Esophagus muscularis mucosa (tissue), 4 donors: ENCODE measurements around the gene CHRNA1. TPM values are rescaled to one million over a fixed set of nuclear protein-coding genes. Genes with fewer than 3 reads are reported as not detected.

Experiments used
- DNase-seq: peaks from one replicate; pipeline ENCODE4 v3.0.0-alpha.2; 2017; ENCODE audit errors: extremely low spot score
- H3K27ac ChIP-seq, 4 donors: fragments of 200-600 bp; sonication (generic); replicated peaks in 1 of 4; 1 replicate in 3 of 4; 2 replicates in 1 of 4; pipeline ENCODE4 v1.5.1; 2016 to 2019; ENCODE audit warnings: mild to moderate bottlenecking in 1 of 4
- H3K27me3 ChIP-seq, 4 donors: fragments of 200-600 bp; sonication (generic); one replicate each; pipeline versions ENCODE4 v1.5.1 to v1.6.0; 2016 to 2019
- H3K36me3 ChIP-seq, 4 donors: fragments of 200-600 bp; sonication (generic); one replicate each; pipeline ENCODE4 v1.5.1; 2016 to 2019
- H3K4me1 ChIP-seq, 4 donors: fragments of 200-600 bp; sonication (generic); one replicate each; pipeline ENCODE4 v1.5.1; 2016 to 2019
- H3K4me3 ChIP-seq, 4 donors: fragments of 200-600 bp; sonication (generic); 1 replicate in 2 of 4; 2 replicates in 2 of 4; pipeline ENCODE4 v1.5.1; 2016 to 2019; ENCODE audit warnings: mild to moderate bottlenecking in 4 of 4, moderate library complexity in 1 of 4
- H3K9me3 ChIP-seq, 4 donors: fragments of 200-600 bp; sonication (generic); 1 replicate in 3 of 4; 2 replicates in 1 of 4; pipeline ENCODE4 v1.5.1; 2016 to 2019
- CTCF ChIP-seq, 3 experiments: fragments of 200-600 bp in 2 of 3; fragments of 450-650 bp in 1 of 3; sonication (generic) in 2 of 3; IDR thresholded peaks; one replicate each; pipeline ENCODE4 v1.5.1; 2017 to 2019; ENCODE audit warnings: antibody characterized with exemption in 3 of 3, mild to moderate bottlenecking in 2 of 3, moderate library complexity in 1 of 3
- EP300 ChIP-seq: sonication (generic); formaldehyde crosslinking; IDR thresholded peaks from one replicate; pipeline ENCODE4 v1.6.1; 2017; ENCODE audit warnings: antibody characterized with exemption
- POLR2A ChIP-seq: fragments of 450-650 bp; IDR thresholded peaks from one replicate; pipeline ENCODE4 v1.6.1; 2017; ENCODE audit warnings: antibody characterized with exemption, moderate library complexity, mild to moderate bottlenecking, low read depth
- POLR2AphosphoS5 ChIP-seq, 2 donors: sonication (generic); formaldehyde crosslinking; IDR thresholded peaks; one replicate each; pipeline ENCODE4 v1.6.1; 2017; ENCODE audit warnings: antibody characterized with exemption in 2 of 2
- WGBS: methylation state at CpG from one replicate; pipeline ENCODE4 v1.1.5; 2018; 5-methylcytosine and 5-hydroxymethylcytosine counted together
- intact Hi-C: fragments of 100-400 bp; cut with DNase I; formaldehyde crosslinking; loops from one replicate; pipeline ENCODE4 v1.15.1; 2023
- total RNA-seq, 4 donors: library from RNA; depleted of rRNA; stranded (reverse); fragments of >200 nt; gene quantifications; one replicate each; pipeline versions ENCODE4 v1.1.0 to v1.2.1, GENCODE V29; 2016

Gene CHRNA1
- total RNA-seq, 4 donors from 2014 or later: not detected

DNA sequence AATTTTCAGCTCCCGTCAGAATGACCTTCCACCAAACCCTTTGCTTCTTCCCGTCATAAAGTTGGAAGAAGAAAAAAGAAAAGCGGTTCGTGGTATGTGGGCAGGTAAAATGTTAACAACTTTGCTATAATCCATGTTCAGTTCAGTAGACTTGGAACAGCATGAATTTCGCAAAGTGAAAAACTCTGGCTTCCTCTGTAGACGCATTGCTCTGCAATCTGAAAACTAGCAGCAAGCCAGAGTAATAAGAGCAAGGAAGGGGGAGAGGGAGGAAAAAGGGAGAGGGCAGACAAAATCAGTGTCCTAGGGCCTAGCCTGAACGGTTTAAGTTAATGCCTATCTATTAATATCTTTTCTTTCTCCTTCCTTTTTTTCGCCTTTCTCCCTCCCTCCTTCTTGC, 26.7 kb upstream of the CHRNA1 start:
- Histone ChIP-seq H3K9me3 (no peaks in the 10 kb centered on the region), H3K27me3 (no peaks in the 10 kb centered on the region), H3K4me1 (peaks cover 4 to 18% (median 10%) of the 10 kb centered on the region in 4 donors), H3K27ac (no peak overlapping the region), H3K4me3 (no peak overlapping the region), H3K36me3 (no peaks in the 10 kb centered on the region)
- no peak for DNase-seq
- intact Hi-C loops: no loop called here
- TF ChIP-seq POLR2A (no peak), CTCF (IDR thresholded peaks at IDR 0.05) (no peak), POLR2AphosphoS5 (IDR thresholded peaks at IDR 0.05) (no peak), EP300 (no peak)
- WGBS: 72% methylated on average over 8 of the region's 8 CpGs

DNA sequence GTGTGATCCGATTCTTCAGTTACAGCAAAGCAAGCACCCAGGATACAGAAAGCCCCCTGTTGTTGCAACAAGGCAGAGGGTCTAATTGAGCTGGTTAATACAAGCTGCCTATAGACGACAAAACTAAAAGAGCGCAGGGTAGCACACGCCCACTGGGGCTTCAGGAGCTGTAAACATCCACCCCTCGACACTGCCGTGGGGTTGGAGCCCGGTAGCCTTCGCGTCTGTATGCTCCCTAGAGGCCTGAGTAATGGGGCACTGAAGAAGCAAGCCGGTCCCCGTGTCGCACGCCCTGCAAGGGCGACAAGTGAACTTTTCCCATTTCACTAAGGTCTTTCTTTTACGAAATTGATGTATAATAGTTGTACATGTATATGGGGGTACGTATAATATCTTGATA, 24.7 kb upstream of the CHRNA1 start:
- Histone ChIP-seq H3K27ac (no peak overlapping the region), H3K4me3 (no peak overlapping the region), H3K4me1 (peaks cover 4 to 18% (median 10%) of the 10 kb centered on the region in 4 donors), H3K36me3 (no peaks in the 10 kb centered on the region), H3K9me3 (no peaks in the 10 kb centered on the region), H3K27me3 (no peaks in the 10 kb centered on the region)
- WGBS: 92% methylated on average over 16 of the region's 16 CpGs
- intact Hi-C loops: no loop called here
- peak; percentile 77 for DNase-seq
- TF ChIP-seq EP300 (no peak), CTCF (IDR thresholded peaks at IDR 0.05) (no peak), POLR2AphosphoS5 (IDR thresholded peaks at IDR 0.05) (no peak), POLR2A (no peak)

DNA sequence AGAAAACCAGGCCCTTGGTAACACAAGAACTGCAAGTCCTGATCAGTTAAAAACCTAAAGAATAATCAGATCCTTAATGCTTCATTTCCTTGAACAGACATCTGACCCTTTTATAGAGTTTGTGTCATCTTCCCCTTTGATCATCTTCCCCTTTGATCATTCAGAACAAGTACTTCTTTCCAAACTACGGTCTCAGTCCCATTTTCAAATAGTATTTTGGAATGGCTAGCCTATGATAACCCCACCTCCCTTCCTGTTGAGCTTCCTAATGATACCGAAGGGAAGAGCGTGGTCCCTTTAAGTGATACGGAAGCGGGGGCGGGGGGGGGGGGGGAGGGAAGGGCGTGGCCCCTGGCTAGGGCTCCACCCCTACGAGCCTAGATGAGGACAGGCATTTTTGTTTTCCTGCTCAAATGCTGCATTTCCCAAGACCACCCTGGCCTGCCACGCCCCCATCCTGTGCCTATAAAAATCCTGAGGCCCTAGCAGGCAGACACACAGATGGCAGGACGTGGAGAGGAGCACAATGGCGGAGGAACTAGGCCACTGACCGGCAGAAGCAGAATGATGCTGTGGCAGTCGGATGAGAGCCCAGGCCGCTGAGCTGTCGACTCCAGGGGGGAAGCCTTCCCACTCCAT, 24.1 kb upstream of the CHRNA1 start:
- intact Hi-C loops: no loop called here
- H3K4me3 ChIP-seq: no peak overlapping the region
- no peak for TF ChIP-seq CTCF (IDR thresholded peaks at IDR 0.05)
- 69% methylated on average over 10 of the region's 15 CpGs for WGBS
- H3K9me3 ChIP-seq: no peaks in the 10 kb centered on the region
- H3K27me3 ChIP-seq: no peaks in the 10 kb centered on the region
- H3K4me1 ChIP-seq: peaks cover 4 to 18% (median 10%) of the 10 kb centered on the region in 4 donors
- DNase-seq: peak; percentile 57
- no peaks in the 10 kb centered on the region for H3K36me3 ChIP-seq
- H3K27ac ChIP-seq: no peak overlapping the region

GRCh38 chr2:174787487-174788205, 23.4 kb upstream of the CHRNA1 start:
- 79% methylated on average over 5 of the region's 5 CpGs for WGBS
- peak overlapping the region in 1 of 4 donors; percentile 41 for H3K27ac ChIP-seq

More at GRCh38 chr2:174787487-174788205, 23.4 kb upstream of the CHRNA1 start:
- no peaks in the 10 kb centered on the region for H3K36me3 ChIP-seq
- no peaks in the 10 kb centered on the region for H3K27me3 ChIP-seq
- H3K4me3 ChIP-seq: no peak overlapping the region
- intact Hi-C loops: no loop called here
- TF ChIP-seq EP300 (no peak), POLR2A (no peak), CTCF (IDR thresholded peaks at IDR 0.05) (no peak), POLR2AphosphoS5 (IDR thresholded peaks at IDR 0.05) (no peak)
- H3K4me1 ChIP-seq: peaks cover 4 to 18% (median 10%) of the 10 kb centered on the region in 4 donors
- no peaks in the 10 kb centered on the region for H3K9me3 ChIP-seq
- DNase-seq: peak; percentile 90
